Breast epithelium (tissue), 4 donors: Measurements from ENCODE around the gene PEX7. TPM values are rescaled to one million over a fixed set of nuclear protein-coding genes. Genes with fewer than 3 reads are reported as not detected.

Experiments
- DNase-seq, 2 donors: peaks; one replicate each; pipeline ENCODE4 v3.0.0-alpha.2; 2019; ENCODE audit warnings: low spot score in 2 of 2
- H3K27ac ChIP-seq, 2 donors: fragments of 200-600 bp; sonication (generic) in 1 of 2; one replicate each; pipeline ENCODE4 v1.5.1; 2016 to 2019; ENCODE audit warnings: mild to moderate bottlenecking in 1 of 2
- H3K27me3 ChIP-seq, 2 donors: fragments of 200-600 bp; sonication (generic) in 1 of 2; one replicate each; pipeline versions ENCODE4 v1.5.1 to v1.6.0; 2017 to 2019; ENCODE audit warnings: control low read depth in 1 of 2, mild to moderate bottlenecking in 1 of 2
- H3K36me3 ChIP-seq: fragments of 200-600 bp; one replicate; pipeline ENCODE4 v1.5.1; 2019
- H3K4me1 ChIP-seq, 2 donors: fragments of 200-600 bp; sonication (generic); one replicate each; pipeline ENCODE4 v1.5.1; 2016 to 2019; ENCODE audit warnings: control low read depth in 1 of 2
- H3K4me3 ChIP-seq, 3 donors: fragments of 200-600 bp; sonication (generic); 1 replicate in 2 of 3; 2 replicates in 1 of 3; pipeline ENCODE4 v1.5.1; 2016 to 2019; ENCODE audit warnings: mild to moderate bottlenecking in 3 of 3, moderate library complexity in 2 of 3
- H3K9me3 ChIP-seq, 2 donors: fragments of 200-600 bp; sonication (generic) in 1 of 2; one replicate each; pipeline ENCODE4 v1.5.1; 2016 to 2019; ENCODE audit warnings: control low read depth in 1 of 2
- POLR2A ChIP-seq: fragments of 450-650 bp; IDR thresholded peaks from one replicate; pipeline ENCODE4 v1.6.1; 2016; ENCODE audit warnings: antibody characterized with exemption, mild to moderate bottlenecking, moderate library complexity
- POLR2AphosphoS5 ChIP-seq, 3 donors: sonication (generic); formaldehyde crosslinking; IDR thresholded peaks; one replicate each; pipeline ENCODE4 v1.6.1; 2017; ENCODE audit warnings: antibody characterized with exemption in 3 of 3
- intact Hi-C: fragments of 100-400 bp; cut with DNase I; formaldehyde crosslinking; loops from one replicate; pipeline ENCODE4 v1.15.1; 2023; ENCODE audit warnings: low total_unique reads
- total RNA-seq, 3 donors: library from RNA; depleted of rRNA; stranded (reverse); fragments of >200 nt; gene quantifications; one replicate each; pipeline ENCODE4 v1.1.0, GENCODE V29; 2016
- TF ChIP-seq, protein P1 (sequence below), 3 donors: fragments of 450-650 bp; IDR thresholded peaks; one replicate each; pipeline ENCODE4 v1.5.1; 2016 to 2017; ENCODE audit warnings: antibody characterized with exemption in 3 of 3, mild to moderate bottlenecking in 3 of 3, moderate library complexity in 3 of 3

Gene PEX7
- total RNA-seq, 3 donors from 2014 or later, result 8.2 to 20.0 (median 19.3) TPM

DNA sequence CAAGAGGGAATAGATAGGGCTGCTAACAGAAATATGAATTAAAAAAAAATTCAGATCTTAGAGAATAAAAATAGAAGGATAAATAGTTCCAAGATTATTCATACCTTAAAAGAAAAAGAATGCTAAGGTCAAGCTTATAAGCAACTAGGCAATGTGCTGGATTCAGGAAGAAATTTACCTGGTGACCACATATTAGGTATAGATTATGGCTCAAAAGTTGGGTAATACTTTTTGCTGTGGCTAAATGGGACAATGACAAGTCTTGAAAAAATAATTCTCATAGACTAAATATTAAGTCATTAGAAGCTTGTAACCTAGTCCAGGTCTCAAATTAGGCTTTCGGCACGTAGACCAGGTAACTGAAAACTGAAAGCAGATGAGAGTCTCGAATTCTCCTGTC lies 47.3 kb upstream of the PEX7 start:
- intact Hi-C loops, result no loop called here

DNA sequence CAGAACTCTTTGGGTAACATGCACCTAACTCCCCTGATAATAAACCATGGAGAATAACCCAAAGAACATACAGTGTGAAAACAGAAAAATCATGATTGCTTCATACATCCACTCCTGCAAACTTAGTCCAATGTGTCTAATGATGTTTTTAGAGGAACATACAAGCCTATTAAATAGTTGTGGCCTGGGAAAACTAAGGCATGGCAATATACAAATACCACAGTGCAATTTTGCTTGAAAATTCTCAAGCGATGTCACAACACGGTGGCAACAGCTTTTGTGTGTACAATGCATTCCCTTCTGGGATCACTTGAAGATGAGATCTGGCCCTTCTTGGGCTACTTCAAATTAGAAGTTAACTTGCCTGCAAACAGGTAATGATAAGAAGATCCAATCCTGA lies 46.8 kb upstream of the PEX7 start:
- intact Hi-C loops, result no loop called here
- DNase-seq, result no peak
- Histone ChIP-seq H3K9me3 (no peaks in the 10 kb centered on the region), H3K27me3 (no peaks in the 10 kb centered on the region), H3K4me3 (no peak overlapping the region), H3K36me3 (no peaks in the 10 kb centered on the region), H3K4me1 (no peaks in the 10 kb centered on the region), H3K27ac (no peak overlapping the region)
- TF ChIP-seq, protein P1, sequence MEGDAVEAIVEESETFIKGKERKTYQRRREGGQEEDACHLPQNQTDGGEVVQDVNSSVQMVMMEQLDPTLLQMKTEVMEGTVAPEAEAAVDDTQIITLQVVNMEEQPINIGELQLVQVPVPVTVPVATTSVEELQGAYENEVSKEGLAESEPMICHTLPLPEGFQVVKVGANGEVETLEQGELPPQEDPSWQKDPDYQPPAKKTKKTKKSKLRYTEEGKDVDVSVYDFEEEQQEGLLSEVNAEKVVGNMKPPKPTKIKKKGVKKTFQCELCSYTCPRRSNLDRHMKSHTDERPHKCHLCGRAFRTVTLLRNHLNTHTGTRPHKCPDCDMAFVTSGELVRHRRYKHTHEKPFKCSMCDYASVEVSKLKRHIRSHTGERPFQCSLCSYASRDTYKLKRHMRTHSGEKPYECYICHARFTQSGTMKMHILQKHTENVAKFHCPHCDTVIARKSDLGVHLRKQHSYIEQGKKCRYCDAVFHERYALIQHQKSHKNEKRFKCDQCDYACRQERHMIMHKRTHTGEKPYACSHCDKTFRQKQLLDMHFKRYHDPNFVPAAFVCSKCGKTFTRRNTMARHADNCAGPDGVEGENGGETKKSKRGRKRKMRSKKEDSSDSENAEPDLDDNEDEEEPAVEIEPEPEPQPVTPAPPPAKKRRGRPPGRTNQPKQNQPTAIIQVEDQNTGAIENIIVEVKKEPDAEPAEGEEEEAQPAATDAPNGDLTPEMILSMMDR (IDR thresholded peaks at IDR 0.05), result no peak
- TF ChIP-seq POLR2A (no peak), POLR2AphosphoS5 (IDR thresholded peaks at IDR 0.05) (no peak)

More for the DNA sequence above, 47.3 kb upstream of the PEX7 start:
- no peaks in the 10 kb centered on the region for H3K4me1 ChIP-seq
- TF ChIP-seq POLR2A (no peak), POLR2AphosphoS5 (IDR thresholded peaks at IDR 0.05) (no peak)
- TF ChIP-seq, protein P1 (IDR thresholded peaks at IDR 0.05), result no peak
- no peaks in the 10 kb centered on the region for H3K9me3 ChIP-seq
- no peaks in the 10 kb centered on the region for H3K36me3 ChIP-seq
- H3K27ac ChIP-seq, result no peak overlapping the region
- no peak for DNase-seq
- H3K27me3 ChIP-seq, result no peaks in the 10 kb centered on the region
- no peak overlapping the region for H3K4me3 ChIP-seq

DNA sequence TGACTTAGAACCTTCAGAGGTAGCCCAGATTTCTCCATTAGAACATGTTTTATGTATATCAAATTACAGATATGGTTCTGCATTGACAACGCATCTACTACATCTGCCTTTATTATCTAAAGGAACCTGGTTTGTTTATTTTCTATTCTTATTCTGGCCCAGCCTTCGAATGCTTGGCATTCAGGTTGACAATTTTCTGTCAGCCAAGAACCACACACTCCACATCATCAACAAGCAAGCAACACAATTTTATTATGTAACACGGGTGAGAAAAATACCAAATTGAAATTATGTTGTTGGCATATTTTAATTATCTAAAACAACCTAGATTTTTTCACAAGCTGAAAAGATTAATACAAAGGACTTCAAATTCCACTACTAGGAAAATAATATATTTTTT lies 44.7 kb upstream of the PEX7 start:
- intact Hi-C loops, result no loop called here
- Histone ChIP-seq H3K27ac (no peak overlapping the region), H3K4me1 (peaks cover 0 to 5% of the 10 kb centered on the region in 2 donors)

DNA sequence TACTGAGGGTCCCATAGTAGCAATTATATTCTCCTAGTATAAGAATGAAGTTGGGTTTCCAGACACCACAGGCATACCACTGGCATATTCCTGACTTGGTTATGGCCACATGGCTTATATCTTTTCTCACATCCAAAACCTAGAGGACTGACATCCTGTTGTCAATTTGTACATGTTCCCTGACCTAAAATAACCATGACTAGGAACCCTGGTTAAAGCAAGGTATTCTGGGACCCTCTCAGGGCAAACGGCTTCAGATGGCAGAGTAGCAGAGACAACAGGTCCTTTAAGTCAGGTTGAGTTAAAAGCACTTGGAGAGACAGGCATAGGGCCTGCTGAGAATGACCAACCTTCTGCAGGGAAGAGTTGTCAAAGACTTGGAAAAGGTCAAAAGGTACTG lies 42.7 kb upstream of the PEX7 start:
- DNase-seq, result no peak
- Histone ChIP-seq H3K4me1 (peaks cover 0 to 7% of the 10 kb centered on the region in 2 donors), H3K27me3 (no peaks in the 10 kb centered on the region), H3K9me3 (no peaks in the 10 kb centered on the region), H3K4me3 (no peak overlapping the region), H3K27ac (no peak overlapping the region), H3K36me3 (no peaks in the 10 kb centered on the region)
- intact Hi-C loops, result no loop called here
- TF ChIP-seq POLR2A (no peak), POLR2AphosphoS5 (IDR thresholded peaks at IDR 0.05) (no peak)
- TF ChIP-seq, protein P1 (IDR thresholded peaks at IDR 0.05), result no peak

More for the DNA sequence above, 44.7 kb upstream of the PEX7 start:
- no peaks in the 10 kb centered on the region for H3K36me3 ChIP-seq
- DNase-seq, result no peak
- TF ChIP-seq POLR2A (no peak), POLR2AphosphoS5 (IDR thresholded peaks at IDR 0.05) (no peak)
- TF ChIP-seq, protein P1 (IDR thresholded peaks at IDR 0.05), result no peak
- H3K27me3 ChIP-seq, result no peaks in the 10 kb centered on the region
- H3K9me3 ChIP-seq, result no peaks in the 10 kb centered on the region
- H3K4me3 ChIP-seq, result no peak overlapping the region

DNA sequence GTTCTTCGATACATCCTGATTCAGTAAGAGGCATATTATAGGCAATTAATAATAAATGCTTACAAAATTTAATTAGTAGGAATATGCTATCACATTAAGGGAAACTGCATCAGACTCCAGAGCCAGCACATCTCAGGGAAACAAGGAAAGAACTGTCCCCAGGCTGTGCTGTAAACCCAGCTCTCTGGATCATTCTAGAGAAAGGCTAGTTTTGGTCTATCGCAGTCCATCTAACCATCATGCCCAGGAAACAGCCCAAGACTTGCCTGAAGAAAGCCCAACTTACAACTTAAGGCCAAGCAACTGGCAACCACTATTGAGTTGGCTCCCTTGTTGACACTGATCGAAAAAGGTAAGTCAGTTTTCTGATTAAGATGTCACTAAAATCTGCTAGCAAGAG lies 41.4 kb upstream of the PEX7 start:
- no peak overlapping the region for H3K4me3 ChIP-seq
- TF ChIP-seq, protein P1 (IDR thresholded peaks at IDR 0.05), result no peak
- DNase-seq, result no peak
- no peak overlapping the region for H3K27ac ChIP-seq
- H3K36me3 ChIP-seq, result no peaks in the 10 kb centered on the region
- intact Hi-C loops, result no loop called here
- H3K27me3 ChIP-seq, result no peaks in the 10 kb centered on the region
- H3K4me1 ChIP-seq, result peaks cover 0 to 7% of the 10 kb centered on the region in 2 donors
- H3K9me3 ChIP-seq, result no peaks in the 10 kb centered on the region
